K562 (cell line): ENCODE data around the gene PRKCB. TPM values are rescaled to one million over a fixed set of nuclear protein-coding genes. Genes with fewer than 3 reads are reported as not detected.

ENCODE experiments used
- ATAC-seq: fragments of 200-7000 bp; cut with Tn5 transposase; 3 replicates; pipeline ENCODE4 v1.9.1; 2020; ENCODE audit warnings: moderate library complexity
- BruUV-seq: library from RNA; stranded (reverse); fragments of 400-500 nt; replicated peaks from 2 replicates; lab custom pipeline; 2021; lab: Mats Ljungman, UMichigan
- CTCF ChIA-PET: fragments of 300-600 bp; formaldehyde crosslinking; extraction: SDS; loops from one replicate; lab custom pipeline; 2021; ENCODE audit warnings: low intra/inter-chr PET ratio; lab: Yijun Ruan, JAX
- POLR2A ChIA-PET: fragments of 300-600, 350-650 bp; sonication (Branson Sonifier 250); formaldehyde crosslinking; extraction: SDS; loops from one replicate; lab custom pipeline; 2021; ENCODE audit warnings: antibody characterized with exemption, inconsistent platforms; lab: Yijun Ruan, JAX
- DNase-seq, 4 experiments: peaks; one replicate each; pipeline versions ENCODE4 v3.0.0 to v3.0.0-alpha.2; 2011 to 2018; ENCODE audit warnings: low spot score in 3 of 4, mixed read lengths in 3 of 4; ENCODE audit errors: extremely low read depth in 1 of 4
- FAIRE-seq: peaks from 2 replicates; lab custom pipeline; 2011; peaks lifted over from hg19 to GRCh38; lab: Jason Lieb, UNC
- H2AFZ ChIP-seq: 2 replicates; pipeline ENCODE4 v1.6.0; 2011; ENCODE audit warnings: low read depth, low read length, control low read depth, inconsistent platforms
- H3K27ac ChIP-seq: fragments of 200-600 bp; 3 replicates; pipeline ENCODE4 v1.8.0; 2011; ENCODE audit warnings: low read depth, mild to moderate bottlenecking, control low read depth, inconsistent platforms, low read length, moderate library complexity, mixed read lengths; ENCODE audit errors: extremely low read depth
- H3K27me3 ChIP-seq, 2 experiments: fragments of 300-600 bp in 1 of 2; 2 replicates in 1 of 2; 3 replicates in 1 of 2; pipeline versions ENCODE4 v1.6.0 to v1.8.0; 2011; ENCODE audit warnings: inconsistent platforms in 2 of 2, low read length in 2 of 2, mild to moderate bottlenecking in 1 of 2, mixed read lengths in 1 of 2, moderate library complexity in 1 of 2; ENCODE audit not compliant: control insufficient read depth in 2 of 2, insufficient read depth in 2 of 2
- H3K36me3 ChIP-seq: fragments of 300-600 bp; 3 replicates; pipeline ENCODE4 v1.8.0; 2011; ENCODE audit warnings: mild to moderate bottlenecking, low read length, inconsistent platforms; ENCODE audit not compliant: control insufficient read depth, insufficient read depth
- H3K4me1 ChIP-seq, 2 experiments: fragments of 200-600 bp in 1 of 2; replicated peaks in 1 of 2; 2 replicates in 1 of 2; 3 replicates in 1 of 2; pipeline versions ENCODE4 v1.5.1 to v1.8.0; 2011; ENCODE audit warnings: inconsistent platforms in 2 of 2, low read length in 2 of 2, mild to moderate bottlenecking in 1 of 2, mixed read lengths in 1 of 2, moderate library complexity in 1 of 2; ENCODE audit not compliant: control insufficient read depth in 2 of 2, insufficient read depth in 2 of 2
- H3K4me2 ChIP-seq: 2 replicates; pipeline ENCODE4 v1.6.1; 2011; ENCODE audit warnings: low read length, control low read depth, inconsistent platforms, mixed read lengths; ENCODE audit not compliant: insufficient read depth
- H3K4me3 ChIP-seq: fragments of 200-600 bp; sonication (generic), shearing (Covaris generic); 2 replicates; pipeline ENCODE4 v1.5.1; 2016; ENCODE audit warnings: control low read depth, inconsistent platforms
- H3K79me2 ChIP-seq: fragments of 200-600 bp; 3 replicates; pipeline ENCODE4 v1.8.0; 2011; ENCODE audit warnings: low read length, inconsistent platforms; ENCODE audit not compliant: control insufficient read depth, insufficient read depth
- H3K9ac ChIP-seq, 2 experiments: 2 replicates each; pipeline versions ENCODE4 v1.6.0 to v1.6.1; 2011; ENCODE audit warnings: low read depth in 2 of 2, low read length in 2 of 2, control low read depth in 1 of 2, inconsistent platforms in 1 of 2, mild to moderate bottlenecking in 1 of 2, mixed read lengths in 1 of 2; ENCODE audit not compliant: insufficient read depth in 1 of 2
- H3K9me1 ChIP-seq: one replicate; pipeline ENCODE4 v1.6.0; 2011; ENCODE audit warnings: inconsistent platforms, mild to moderate bottlenecking, low read length, moderate library complexity; ENCODE audit not compliant: control insufficient read depth, insufficient read depth
- H3K9me3 ChIP-seq: replicated peaks from 2 replicates; pipeline ENCODE4 v1.5.1; 2011; ENCODE audit warnings: low read depth, low read length, inconsistent platforms; ENCODE audit not compliant: control insufficient read depth, insufficient read depth
- H4K20me1 ChIP-seq: replicated peaks from 2 replicates; pipeline ENCODE4 v1.6.1; 2011; ENCODE audit warnings: low read length, inconsistent platforms, mixed read lengths; ENCODE audit not compliant: control insufficient read depth, insufficient read depth
- EP300 ChIP-seq: IDR thresholded peaks from 2 replicates; pipeline ENCODE4 v1.6.1; 2012; ENCODE audit warnings: low read length, improper control_type of control experiment
- GTF2B ChIP-seq: IDR thresholded peaks from 2 replicates; pipeline ENCODE4 v1.6.1; 2011; ENCODE audit not compliant: insufficient read length; ENCODE audit errors: extremely low read depth
- HDAC6 ChIP-seq: IDR thresholded peaks from 2 replicates; pipeline ENCODE4 v1.6.1; 2012; ENCODE audit warnings: low read depth, mild to moderate bottlenecking, control low read depth, inconsistent platforms, low read length, moderate library complexity
- KDM2B ChIP-seq: fragments of 250-450 bp; sonication (Bioruptor Pico); IDR thresholded peaks from 2 replicates; pipeline ENCODE4 v1.8.0; 2021; ENCODE audit warnings: mild to moderate bottlenecking, moderate library complexity
- MTA2 ChIP-seq: fragments of 450-650 bp; IDR thresholded peaks from 2 replicates; pipeline ENCODE4 v1.6.1; 2016; ENCODE audit warnings: low read depth
- NCOA2 ChIP-seq, 2 experiments: fragments of 450-650 bp; IDR thresholded peaks; 2 replicates each; pipeline ENCODE4 v1.6.1; 2018; ENCODE audit warnings: mild to moderate bottlenecking in 2 of 2, moderate library complexity in 1 of 2; ENCODE audit not compliant: partially characterized antibody in 2 of 2
- NCOA4 ChIP-seq: fragments of 450-650 bp; IDR thresholded peaks from 2 replicates; pipeline ENCODE4 v1.6.1; 2018; ENCODE audit warnings: mild to moderate bottlenecking; ENCODE audit not compliant: partially characterized antibody
- RUNX1 ChIP-seq: sonication (generic); IDR thresholded peaks from 2 replicates; pipeline ENCODE4 v1.6.1; 2016; ENCODE audit warnings: antibody characterized with exemption, low read depth
- SLC30A9 ChIP-seq: fragments of 250-450 bp; sonication (Bioruptor Pico); IDR thresholded peaks from 2 replicates; pipeline ENCODE4 v1.8.0; 2022; ENCODE audit warnings: mild to moderate bottlenecking, moderate library complexity
- SMAD1 ChIP-seq: fragments of 150-350 bp; IDR thresholded peaks from 2 replicates; pipeline ENCODE4 v1.6.1; 2014; ENCODE audit warnings: low read length, low read depth; ENCODE audit not compliant: partially characterized antibody
- TEAD2 ChIP-seq: fragments of 450-650 bp; IDR thresholded peaks from 2 replicates; pipeline ENCODE4 v1.6.1; 2016; ENCODE audit warnings: missing genetic modification characterization, control low read depth, missing compliant biosample characterization
- ZBTB8A ChIP-seq: fragments of 450-650 bp; IDR thresholded peaks from 2 replicates; pipeline ENCODE4 v1.6.1; 2018; ENCODE audit warnings: mild to moderate bottlenecking, moderate library complexity; ENCODE audit not compliant: partially characterized antibody
- ZNF24 ChIP-seq: fragments of 450-650 bp; IDR thresholded peaks from 2 replicates; pipeline ENCODE4 v1.6.1; 2016
- ZNF384 ChIP-seq: IDR thresholded peaks from 2 replicates; pipeline ENCODE4 v1.6.1; 2012; ENCODE audit warnings: low read depth, low read length, improper control_type of control experiment
- WGBS: fragments of 100-300 bp; shearing (Covaris generic); methylation state at CpG from one replicate; pipeline ENCODE4 v1.1.6; 2016; ENCODE audit warnings: low coverage, mixed read lengths; ENCODE audit not compliant: insufficient coverage; ENCODE audit errors: missing lambda C conversion rate; 5-methylcytosine and 5-hydroxymethylcytosine counted together
- in situ Hi-C: fragments of 300-500 bp; cut with MboI; formaldehyde crosslinking; loops from 4 replicates; pipeline ENCODE4 v1.15.0; 2018; ENCODE audit warnings: inconsistent platforms, mixed read lengths
- intact Hi-C: fragments of 100-400 bp; cut with micrococcal nuclease; formaldehyde crosslinking; loops from 2 replicates; pipeline ENCODE4 v1.14.2; 2022
- polyA plus RNA-seq, 8 experiments: library from polyadenylated mRNA; depleted of rRNA in 4 of 8; stranded (reverse) in 5 of 8; unstranded in 3 of 8; fragments of >200 nt; fragmentation: Nextera tagmentation in 2 of 8; fragmentation: Illumina TruSeq in 1 of 8; extraction: Ambion mirVana in 2 of 8; extraction: Trizol in 1 of 8; gene quantifications; 2 replicates each; pipeline versions ENCODE4 v1.2.1 to v1.2.3, GENCODE V29; 2011 to 2014; ENCODE audit warnings: inconsistent platforms in 1 of 8, missing spikeins in 1 of 8
- total RNA-seq, 7 experiments: library from RNA; depleted of rRNA in 6 of 7; stranded (reverse); fragments of >200 nt in 6 of 7; fragmentation: Illumina TruSeq in 2 of 7; extraction: Trizol in 2 of 7; gene quantifications; 2 replicates each; pipeline versions ENCODE4 v1.2.1 to v1.2.3, GENCODE V29; 2011 to 2021; ENCODE audit warnings: low replicate concordance in 1 of 7

The PRKCB gene
- total and polyA plus RNA-seq, 9 of the 15 experiments (the other 6 are each of a cell fraction or from before 2014, with no cell fraction given): 49.9 to 276 (median 148) TPM

DNA sequence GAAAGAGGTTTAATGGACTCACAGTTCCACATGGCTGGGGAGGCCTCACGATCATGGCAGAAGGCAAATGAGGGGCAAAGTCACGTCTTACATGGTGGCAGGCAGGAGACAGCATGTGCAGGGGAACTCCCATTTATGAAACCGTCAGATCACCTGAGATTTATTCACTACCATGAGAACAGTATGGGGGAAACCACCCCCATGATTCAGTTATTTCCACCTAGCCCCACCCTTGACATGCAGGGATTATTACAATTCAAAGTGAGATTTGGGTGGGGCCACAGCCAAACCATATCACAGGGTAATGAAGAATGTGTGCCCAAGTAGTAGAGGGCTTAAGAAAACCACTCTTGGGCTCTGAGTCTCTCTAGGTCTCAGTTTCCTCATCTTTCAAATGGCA, 85.1 kb downstream of the PRKCB start:
- FAIRE-seq (no peak), ATAC-seq (no peak), DNase-seq (no peak)
- POLR2A ChIA-PET: interaction anchor here (0.7 kb wide), 1 partner anchor 31 kb away, joined by 3 read pairs; no protein-coding TSS in a partner anchor
- peaks cover 7% of the 10 kb centered on the region for H3K9me1 ChIP-seq
- no peak overlapping the region for H3K27ac ChIP-seq
- CTCF ChIA-PET: no interaction called here
- WGBS: 75% methylated on average over 3 of the region's 3 CpGs
- H3K27me3 ChIP-seq: no peaks in the 10 kb centered on the region
- in situ Hi-C loops: no loop called here
- no TSS peak for BruUV-seq
- H3K36me3 ChIP-seq: peaks cover 68% of the 10 kb centered on the region; the same call in 2 of the 3 replicates
- H3K4me3 ChIP-seq: no peak overlapping the region
- no peak overlapping the region for H3K4me2 ChIP-seq
- H2AFZ ChIP-seq: no peak overlapping the region
- H3K79me2 ChIP-seq: peaks cover 100% of the 10 kb centered on the region
- intact Hi-C loops: no loop called here
- peaks cover 6% of the 10 kb centered on the region; the same call in 1 of the 2 replicates for H4K20me1 ChIP-seq
- no peak overlapping the region for H3K9ac ChIP-seq
- peaks cover 0 to 6% of the 10 kb centered on the region in 2 experiments; a peak in 3 of 5 replicates for H3K4me1 ChIP-seq
- TF ChIP-seq MTA2 (no peak), SMAD1 (no peak), TEAD2 (tag) (no peak), NCOA4 (no peak), KDM2B (CRISPR knock-in tag) (no peak), HDAC6 (no peak), RUNX1 (no peak), EP300 (no peak)
- no peaks in the 10 kb centered on the region for H3K9me3 ChIP-seq

DNA sequence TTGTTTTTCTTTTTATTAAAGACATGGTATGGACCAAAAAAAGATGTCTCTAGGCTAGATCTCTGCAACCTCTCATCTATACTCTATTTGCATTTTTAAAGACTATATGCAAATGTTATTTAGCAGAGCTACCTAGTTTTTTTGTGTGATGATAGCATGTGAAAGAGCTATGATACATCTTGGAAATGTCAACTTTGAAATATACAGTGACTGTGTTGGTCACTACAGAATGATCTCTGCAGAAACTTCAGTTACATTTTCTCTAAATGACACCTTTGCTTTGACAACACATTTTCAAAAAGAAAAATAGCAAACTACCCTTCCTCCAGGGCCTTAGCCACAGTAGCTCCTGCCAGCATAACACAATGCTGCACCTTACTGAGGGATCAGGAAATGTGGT, 86.6 kb downstream of the PRKCB start:
- POLR2A ChIA-PET: interaction anchor here (0.6 to 1.0 kb wide), 2 partner anchors 9 to 10 kb away, joined by 5 to 7 read pairs; no protein-coding TSS in a partner anchor
- intact Hi-C loops: no loop called here
- no TSS peak for BruUV-seq
- Histone ChIP-seq H3K27me3 (no peaks in the 10 kb centered on the region), H3K9ac (no peak overlapping the region), H4K20me1 (peaks cover 9% of the 10 kb centered on the region), H3K9me1 (peaks cover 4% of the 10 kb centered on the region), H3K4me3 (no peak overlapping the region), H3K4me1 (peaks cover 0 to 6% of the 10 kb centered on the region in 2 experiments; a peak in 3 of 5 replicates), H2AFZ (no peak overlapping the region), H3K9me3 (no peaks in the 10 kb centered on the region)
- no peak for ATAC-seq
- CTCF ChIA-PET: no interaction called here
- in situ Hi-C loops: no loop called here
- no peak for TF ChIP-seq ZBTB8A
- no peak for TF ChIP-seq ZNF384
- TF ChIP-seq GTF2B: no peak
- no peak for TF ChIP-seq ZNF24
- TF ChIP-seq SLC30A9 (CRISPR knock-in tag): no peak
- no peak for TF ChIP-seq NCOA2 (IDR thresholded peaks at IDR 0.05; ENCODE audit: partially characterized antibody in 2 of 2)
- TF ChIP-seq, all 486 proteins: peak for 0
- no peak overlapping the region for H3K4me2 ChIP-seq
- H3K79me2 ChIP-seq: peaks cover 96% of the 10 kb centered on the region
- peaks cover 74% of the 10 kb centered on the region; the same call in 2 of the 3 replicates for H3K36me3 ChIP-seq
- no peak for DNase-seq
- no peak overlapping the region for H3K27ac ChIP-seq
- no peak for FAIRE-seq
